ENCODE data around the gene SFXN5. TPM values are rescaled to one million over a fixed set of nuclear protein-coding genes. Genes with fewer than 3 reads are reported as not detected.
A peak's percentile ranks its signal among the peaks of the same experiment; 100 is the strongest.

The SFXN5 gene
- total RNA-seq, 1 donor from 2014 or later: 20.2 TPM

GRCh38 chr2:72979896-72980295 is 91.6 kb downstream of the SFXN5 start:
- Mint-ChIP-seq H3K36me3 (no peaks in the 10 kb centered on the region), H3K9me3 (no peaks in the 10 kb centered on the region)

DNA sequence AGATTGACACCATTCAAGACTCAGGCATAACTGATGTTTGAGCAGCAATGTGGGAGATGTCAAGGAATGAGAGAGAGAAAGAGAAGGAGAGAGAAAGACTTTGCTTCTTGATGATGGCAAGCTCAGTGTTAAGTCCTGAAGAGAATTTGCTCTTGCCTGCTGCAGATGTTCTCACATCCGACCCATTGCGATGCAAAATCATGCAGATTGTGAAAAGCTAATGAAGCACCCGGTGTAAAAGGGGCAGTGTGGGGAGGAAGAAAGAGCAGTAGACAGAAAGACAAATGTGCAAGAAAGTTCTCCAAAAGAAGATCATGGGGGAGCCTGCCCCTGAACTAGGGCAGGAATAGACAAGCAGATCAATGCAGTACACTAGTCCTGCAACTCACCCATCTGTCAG is 96.5 kb downstream of the SFXN5 start:
- H3K9me3 Mint-ChIP-seq: no peaks in the 10 kb centered on the region
- TF ChIP-seq, protein P1, sequence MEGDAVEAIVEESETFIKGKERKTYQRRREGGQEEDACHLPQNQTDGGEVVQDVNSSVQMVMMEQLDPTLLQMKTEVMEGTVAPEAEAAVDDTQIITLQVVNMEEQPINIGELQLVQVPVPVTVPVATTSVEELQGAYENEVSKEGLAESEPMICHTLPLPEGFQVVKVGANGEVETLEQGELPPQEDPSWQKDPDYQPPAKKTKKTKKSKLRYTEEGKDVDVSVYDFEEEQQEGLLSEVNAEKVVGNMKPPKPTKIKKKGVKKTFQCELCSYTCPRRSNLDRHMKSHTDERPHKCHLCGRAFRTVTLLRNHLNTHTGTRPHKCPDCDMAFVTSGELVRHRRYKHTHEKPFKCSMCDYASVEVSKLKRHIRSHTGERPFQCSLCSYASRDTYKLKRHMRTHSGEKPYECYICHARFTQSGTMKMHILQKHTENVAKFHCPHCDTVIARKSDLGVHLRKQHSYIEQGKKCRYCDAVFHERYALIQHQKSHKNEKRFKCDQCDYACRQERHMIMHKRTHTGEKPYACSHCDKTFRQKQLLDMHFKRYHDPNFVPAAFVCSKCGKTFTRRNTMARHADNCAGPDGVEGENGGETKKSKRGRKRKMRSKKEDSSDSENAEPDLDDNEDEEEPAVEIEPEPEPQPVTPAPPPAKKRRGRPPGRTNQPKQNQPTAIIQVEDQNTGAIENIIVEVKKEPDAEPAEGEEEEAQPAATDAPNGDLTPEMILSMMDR (IDR thresholded peaks at IDR 0.05; ENCODE audit: unreplicated experiment): no peak
- H3K27me3 Mint-ChIP-seq (ENCODE audit: low read depth): no peaks in the 10 kb centered on the region
- no peaks in the 10 kb centered on the region for H3K36me3 Mint-ChIP-seq
- H3K4me1 Mint-ChIP-seq: peaks cover 1% of the 10 kb centered on the region
- no peak overlapping the region for H3K4me3 Mint-ChIP-seq
- DNase-seq (ENCODE audit: low spot score in 2 of 2, unreplicated experiment in 2 of 2): no peak
- H3K27ac Mint-ChIP-seq: no peak overlapping the region

More at GRCh38 chr2:72979896-72980295, 91.6 kb downstream of the SFXN5 start:
- peaks cover 11% of the 10 kb centered on the region for H3K4me1 Mint-ChIP-seq
- no peaks in the 10 kb centered on the region for H3K27me3 Mint-ChIP-seq (ENCODE audit: low read depth)
- no peak overlapping the region for H3K27ac Mint-ChIP-seq
- TF ChIP-seq, protein P1 (IDR thresholded peaks at IDR 0.05; ENCODE audit: unreplicated experiment): no peak
- DNase-seq (ENCODE audit: low spot score in 2 of 2, unreplicated experiment in 2 of 2): no peak
- no peak overlapping the region for H3K4me3 Mint-ChIP-seq

DNA sequence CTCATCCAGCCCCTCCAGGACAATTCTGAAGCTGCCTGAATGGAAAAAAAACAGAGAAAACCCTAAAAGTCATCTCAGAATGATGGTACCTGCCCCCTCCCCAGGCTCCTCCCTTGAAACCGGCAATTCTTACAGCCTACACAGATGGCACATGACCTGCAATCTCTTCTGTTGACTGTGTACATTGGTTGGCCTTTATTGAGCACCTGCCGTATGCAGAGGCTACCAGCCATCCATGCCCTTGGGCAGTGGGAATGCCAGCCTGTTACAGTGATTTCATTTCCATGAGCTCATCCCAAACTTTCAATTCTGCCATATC is 97.1 kb downstream of the SFXN5 start:
- TF ChIP-seq, protein P1 (IDR thresholded peaks at IDR 0.05; ENCODE audit: unreplicated experiment): no peak
- no peak overlapping the region for H3K27ac Mint-ChIP-seq
- H3K4me3 Mint-ChIP-seq: no peak overlapping the region
- H3K4me1 Mint-ChIP-seq: no peaks in the 10 kb centered on the region
- H3K9me3 Mint-ChIP-seq: no peaks in the 10 kb centered on the region
- no peak for DNase-seq (ENCODE audit: low spot score in 2 of 2, unreplicated experiment in 2 of 2)
- no peaks in the 10 kb centered on the region for H3K27me3 Mint-ChIP-seq (ENCODE audit: low read depth)
- no peaks in the 10 kb centered on the region for H3K36me3 Mint-ChIP-seq

GRCh38 chr2:72973566-72974435 is 97.7 kb downstream of the SFXN5 start:
- TF ChIP-seq, protein P1 (IDR thresholded peaks at IDR 0.05; ENCODE audit: unreplicated experiment): peak; percentile 57
- DNase-seq (ENCODE audit: low spot score in 2 of 2, unreplicated experiment in 2 of 2): peak in 1 of 2 experiments; percentile 54
- H3K4me1 Mint-ChIP-seq: no peaks in the 10 kb centered on the region

DNA sequence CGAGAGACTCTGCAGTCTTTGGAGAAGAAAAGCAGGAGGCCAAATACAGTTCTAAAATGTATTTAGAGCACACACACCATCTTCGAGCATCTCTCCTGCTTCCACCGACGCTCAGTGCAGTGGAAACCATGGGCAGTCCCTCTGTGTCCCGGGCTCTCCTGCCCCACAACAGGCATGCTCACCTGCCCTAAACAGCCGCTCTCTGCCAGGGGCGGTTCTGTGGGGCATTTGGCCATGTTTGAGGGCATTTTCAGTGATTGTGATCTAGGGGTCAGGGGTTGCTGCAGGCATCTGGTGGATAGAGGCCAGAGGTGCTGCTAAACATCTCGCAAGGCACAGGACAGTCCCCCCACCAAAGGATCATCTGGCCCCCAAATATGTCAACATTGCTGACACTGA is 98.4 kb downstream of the SFXN5 start:
- Mint-ChIP-seq H3K4me3 (no peak overlapping the region), H3K9me3 (no peaks in the 10 kb centered on the region), H3K27ac (no peak overlapping the region), H3K27me3 (ENCODE audit: low read depth) (no peaks in the 10 kb centered on the region), H3K36me3 (no peaks in the 10 kb centered on the region), H3K4me1 (no peaks in the 10 kb centered on the region)
- no peak for DNase-seq (ENCODE audit: low spot score in 2 of 2, unreplicated experiment in 2 of 2)
- TF ChIP-seq, protein P1 (IDR thresholded peaks at IDR 0.05; ENCODE audit: unreplicated experiment): no peak

More at GRCh38 chr2:72973566-72974435, 97.7 kb downstream of the SFXN5 start:
- Mint-ChIP-seq H3K36me3 (no peaks in the 10 kb centered on the region), H3K27me3 (ENCODE audit: low read depth) (no peaks in the 10 kb centered on the region), H3K4me3 (no peak overlapping the region), H3K9me3 (no peaks in the 10 kb centered on the region), H3K27ac (no peak overlapping the region)
